Fibroblast of lung (primary cell): Measurements from ENCODE around the gene WWC1. TPM values are rescaled to one million over a fixed set of nuclear protein-coding genes. Genes with fewer than 3 reads are reported as not detected.

ENCODE experiments used
- DNase-seq, 2 donors: peaks; one replicate each; pipeline versions ENCODE4 v3.0.0 to v3.0.0-alpha.2; 2010; ENCODE audit warnings: low read depth in 2 of 2
- H2AFZ ChIP-seq: 2 replicates; pipeline ENCODE4 v1.5.1; 2012; ENCODE audit warnings: low read length, control low read depth, inconsistent platforms
- H3K27ac ChIP-seq: 2 replicates; pipeline ENCODE4 v1.5.1; 2011; ENCODE audit warnings: low read length, control low read depth; ENCODE audit not compliant: insufficient read depth
- H3K27me3 ChIP-seq: 2 replicates; pipeline ENCODE4 v1.5.1; 2011; ENCODE audit warnings: mild to moderate bottlenecking, low read length; ENCODE audit not compliant: control insufficient read depth, insufficient read depth
- H3K36me3 ChIP-seq: 2 replicates; pipeline ENCODE4 v1.5.1; 2011; ENCODE audit warnings: low read length; ENCODE audit not compliant: control insufficient read depth, insufficient read depth
- H3K4me1 ChIP-seq: 2 replicates; pipeline ENCODE4 v1.5.1; 2011; ENCODE audit warnings: low read length; ENCODE audit not compliant: control insufficient read depth, insufficient read depth; ENCODE audit errors: extremely low read depth
- H3K4me2 ChIP-seq: 2 replicates; pipeline ENCODE4 v1.5.1; 2011; ENCODE audit warnings: low read length, control low read depth; ENCODE audit not compliant: insufficient read depth; ENCODE audit errors: extremely low read depth
- H3K4me3 ChIP-seq, 4 experiments: fragments of 200-600 bp in 1 of 4; sonication (generic) in 1 of 4; replicated peaks in 1 of 4; 2 replicates each; pipeline ENCODE4 v1.5.1; 2011 to 2016; ENCODE audit warnings: low read length in 4 of 4, low read depth in 3 of 4, mild to moderate bottlenecking in 3 of 4, control low read depth in 2 of 4, inconsistent platforms in 1 of 4, mixed read lengths in 1 of 4; ENCODE audit not compliant: insufficient read depth in 1 of 4; ENCODE audit errors: control extremely low read depth in 1 of 4
- H3K79me2 ChIP-seq: 2 replicates; pipeline ENCODE4 v1.5.1; 2012; ENCODE audit warnings: mild to moderate bottlenecking, low read length, inconsistent platforms; ENCODE audit not compliant: control insufficient read depth, insufficient read depth
- H3K9ac ChIP-seq: 2 replicates; pipeline ENCODE4 v1.5.1; 2011; ENCODE audit warnings: mild to moderate bottlenecking, low read length, control low read depth; ENCODE audit not compliant: insufficient read depth
- H3K9me3 ChIP-seq: 2 replicates; pipeline ENCODE4 v1.5.1; 2012; ENCODE audit warnings: low read depth, low read length; ENCODE audit not compliant: control insufficient read depth, insufficient read depth
- H4K20me1 ChIP-seq: 2 replicates; pipeline ENCODE4 v1.5.1; 2011; ENCODE audit warnings: low read length; ENCODE audit not compliant: control insufficient read depth, insufficient read depth; ENCODE audit errors: extremely low read depth
- EZH2 ChIP-seq: IDR thresholded peaks from 2 replicates; pipeline ENCODE4 v1.5.1; 2012; ENCODE audit warnings: low read length, control low read depth, mild to moderate bottlenecking; ENCODE audit errors: missing control alignments
- polyA plus RNA-seq, 2 donors: library from polyadenylated mRNA; depleted of rRNA in 1 of 2; stranded (reverse) in 1 of 2; unstranded in 1 of 2; fragments of >200 nt; gene quantifications; 2 replicates each; pipeline ENCODE4 v1.2.1, GENCODE V29; 2011 to 2012; ENCODE audit warnings: missing spikeins in 1 of 2
- total RNA-seq: library from RNA; depleted of rRNA; stranded (reverse); fragments of >200 nt; gene quantifications from 2 replicates; pipeline ENCODE4 v1.2.1, GENCODE V29; 2014
- TF ChIP-seq, protein P1 (sequence below), 2 donors: IDR thresholded peaks in 1 of 2; conservative IDR thresholded peaks in 1 of 2; 1 replicate in 1 of 2; 2 replicates in 1 of 2; pipeline ENCODE4 v1.5.1; 2011 to 2012; ENCODE audit warnings: low read length in 2 of 2, control low read depth in 1 of 2, inconsistent platforms in 1 of 2, low read depth in 1 of 2, mild to moderate bottlenecking in 1 of 2

Gene WWC1
- total and polyA plus RNA-seq, 2 donors (not counting 1 experiment from before 2014, with no cell fraction given), result 2.5 to 3.2 TPM

DNA sequence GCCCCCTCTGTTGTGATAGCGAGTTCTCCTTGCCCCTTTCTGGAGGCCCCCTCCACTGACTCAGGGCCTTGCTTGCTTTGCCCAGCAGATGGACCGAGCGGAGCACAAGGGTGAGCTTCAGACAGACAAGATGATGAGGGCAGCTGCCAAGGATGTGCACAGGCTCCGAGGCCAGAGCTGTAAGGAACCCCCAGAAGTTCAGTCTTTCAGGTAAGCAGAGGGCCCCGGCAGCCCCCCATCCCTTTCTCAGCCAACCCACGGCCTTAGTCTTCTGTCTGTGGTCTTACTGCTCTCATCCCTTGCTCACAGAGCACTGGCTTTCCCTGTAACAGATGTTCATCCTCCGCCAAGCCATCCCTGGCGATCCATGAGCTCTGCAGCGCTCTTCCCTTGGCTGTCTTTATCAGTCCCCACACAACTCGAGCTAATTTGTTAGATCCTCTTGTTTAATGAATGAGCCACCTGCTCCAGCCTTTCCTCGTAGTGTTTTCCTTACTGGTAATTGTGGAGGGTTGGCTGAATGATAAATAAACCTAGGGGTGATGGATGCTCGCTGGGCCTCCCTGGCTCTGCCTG is 176.4 kb downstream of the WWC1 start:
- H2AFZ ChIP-seq, result no peak overlapping the region
- H3K27me3 ChIP-seq, result no peaks in the 10 kb centered on the region
- no peak overlapping the region for H3K9ac ChIP-seq
- H3K4me2 ChIP-seq, result no peak overlapping the region
- H3K4me3 ChIP-seq, result no peak overlapping the region
- TF ChIP-seq, protein P1, sequence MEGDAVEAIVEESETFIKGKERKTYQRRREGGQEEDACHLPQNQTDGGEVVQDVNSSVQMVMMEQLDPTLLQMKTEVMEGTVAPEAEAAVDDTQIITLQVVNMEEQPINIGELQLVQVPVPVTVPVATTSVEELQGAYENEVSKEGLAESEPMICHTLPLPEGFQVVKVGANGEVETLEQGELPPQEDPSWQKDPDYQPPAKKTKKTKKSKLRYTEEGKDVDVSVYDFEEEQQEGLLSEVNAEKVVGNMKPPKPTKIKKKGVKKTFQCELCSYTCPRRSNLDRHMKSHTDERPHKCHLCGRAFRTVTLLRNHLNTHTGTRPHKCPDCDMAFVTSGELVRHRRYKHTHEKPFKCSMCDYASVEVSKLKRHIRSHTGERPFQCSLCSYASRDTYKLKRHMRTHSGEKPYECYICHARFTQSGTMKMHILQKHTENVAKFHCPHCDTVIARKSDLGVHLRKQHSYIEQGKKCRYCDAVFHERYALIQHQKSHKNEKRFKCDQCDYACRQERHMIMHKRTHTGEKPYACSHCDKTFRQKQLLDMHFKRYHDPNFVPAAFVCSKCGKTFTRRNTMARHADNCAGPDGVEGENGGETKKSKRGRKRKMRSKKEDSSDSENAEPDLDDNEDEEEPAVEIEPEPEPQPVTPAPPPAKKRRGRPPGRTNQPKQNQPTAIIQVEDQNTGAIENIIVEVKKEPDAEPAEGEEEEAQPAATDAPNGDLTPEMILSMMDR (conservative IDR thresholded peaks at IDR 0.05 in 1 of 2, IDR thresholded peaks at IDR 0.05 in 1 of 2; ENCODE audit: low read depth in 1 of 2, low read length in 2 of 2), result no peak
- no peak for TF ChIP-seq EZH2
- H3K9me3 ChIP-seq, result no peaks in the 10 kb centered on the region
- no peaks in the 10 kb centered on the region for H3K79me2 ChIP-seq
- no peaks in the 10 kb centered on the region for H3K36me3 ChIP-seq
- H3K4me1 ChIP-seq, result peaks cover 4% of the 10 kb centered on the region
- no peaks in the 10 kb centered on the region for H4K20me1 ChIP-seq
- DNase-seq, result no peak
- no peak overlapping the region for H3K27ac ChIP-seq

DNA sequence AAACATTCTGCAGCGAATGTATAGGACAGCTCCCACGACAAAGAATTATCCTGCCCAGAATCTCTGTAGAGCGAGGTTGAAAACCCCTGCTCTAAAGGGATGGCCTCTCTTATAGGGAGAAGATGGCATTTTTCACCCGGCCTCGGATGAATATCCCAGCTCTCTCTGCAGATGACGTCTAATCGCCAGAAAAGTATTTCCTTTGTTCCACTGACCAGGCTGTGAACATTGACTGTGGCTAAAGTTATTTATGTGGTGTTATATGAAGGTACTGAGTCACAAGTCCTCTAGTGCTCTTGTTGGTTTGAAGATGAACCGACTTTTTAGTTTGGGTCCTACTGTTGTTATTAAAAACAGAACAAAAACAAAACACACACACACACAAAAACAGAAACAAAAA is 177.4 kb downstream of the WWC1 start:
- H3K27me3 ChIP-seq, result no peaks in the 10 kb centered on the region
- DNase-seq, result peak; percentile 78 to 91
- peak overlapping the region; percentile 49 for H3K27ac ChIP-seq
- H3K36me3 ChIP-seq, result no peaks in the 10 kb centered on the region
- H4K20me1 ChIP-seq, result no peaks in the 10 kb centered on the region
- H3K79me2 ChIP-seq, result no peaks in the 10 kb centered on the region
- H2AFZ ChIP-seq, result peak overlapping the region; percentile 26
- H3K9ac ChIP-seq, result no peak overlapping the region
- no peak overlapping the region for H3K4me2 ChIP-seq
- no peaks in the 10 kb centered on the region for H3K9me3 ChIP-seq
- H3K4me1 ChIP-seq, result peaks cover 4% of the 10 kb centered on the region
- TF ChIP-seq EZH2, result no peak
- TF ChIP-seq, protein P1 (conservative IDR thresholded peaks at IDR 0.05 in 1 of 2, IDR thresholded peaks at IDR 0.05 in 1 of 2; ENCODE audit: low read depth in 1 of 2, low read length in 2 of 2), result no peak
- H3K4me3 ChIP-seq, result no peak overlapping the region

DNA sequence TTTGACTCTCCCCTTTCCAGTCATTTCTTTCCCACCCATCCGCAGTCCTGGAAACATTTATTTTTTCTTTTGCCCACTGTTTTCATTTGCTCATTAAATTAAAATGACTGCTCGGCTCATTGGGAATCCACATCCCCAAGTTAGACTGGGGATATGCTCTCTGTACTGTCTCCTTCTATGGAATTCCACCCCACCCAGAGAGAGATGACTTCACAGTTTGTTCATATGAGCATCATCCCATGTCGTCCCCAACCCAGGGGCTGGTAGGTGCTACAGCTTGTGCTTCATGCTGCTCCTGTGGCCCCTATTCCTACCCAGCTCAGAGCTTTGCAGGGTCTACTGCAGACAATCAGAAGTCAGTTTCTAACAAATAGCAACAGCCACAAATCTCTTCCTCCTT is 178.4 kb downstream of the WWC1 start:
- no peak overlapping the region for H3K4me3 ChIP-seq
- H2AFZ ChIP-seq, result no peak overlapping the region
- no peaks in the 10 kb centered on the region for H4K20me1 ChIP-seq
- no peak overlapping the region for H3K4me2 ChIP-seq
- H3K36me3 ChIP-seq, result no peaks in the 10 kb centered on the region
- no peaks in the 10 kb centered on the region for H3K79me2 ChIP-seq
- DNase-seq, result no peak
- H3K27ac ChIP-seq, result no peak overlapping the region
- no peaks in the 10 kb centered on the region for H3K9me3 ChIP-seq
- TF ChIP-seq, protein P1 (conservative IDR thresholded peaks at IDR 0.05 in 1 of 2, IDR thresholded peaks at IDR 0.05 in 1 of 2; ENCODE audit: low read depth in 1 of 2, low read length in 2 of 2), result no peak
- no peak for TF ChIP-seq EZH2
- no peaks in the 10 kb centered on the region for H3K27me3 ChIP-seq
- H3K9ac ChIP-seq, result no peak overlapping the region
- H3K4me1 ChIP-seq, result peaks cover 4% of the 10 kb centered on the region
